GM18909 (cell line): Measurements from ENCODE around the gene GNAT2.

Experiments used
- ATAC-seq: cut with Tn5 transposase; IDR thresholded peaks from one replicate; pipeline ENCODE4 v1.9.1; 2021; ENCODE audit warnings: mild to moderate bottlenecking; ENCODE audit not compliant: unreplicated experiment, poor library complexity

Gene GNAT2

DNA sequence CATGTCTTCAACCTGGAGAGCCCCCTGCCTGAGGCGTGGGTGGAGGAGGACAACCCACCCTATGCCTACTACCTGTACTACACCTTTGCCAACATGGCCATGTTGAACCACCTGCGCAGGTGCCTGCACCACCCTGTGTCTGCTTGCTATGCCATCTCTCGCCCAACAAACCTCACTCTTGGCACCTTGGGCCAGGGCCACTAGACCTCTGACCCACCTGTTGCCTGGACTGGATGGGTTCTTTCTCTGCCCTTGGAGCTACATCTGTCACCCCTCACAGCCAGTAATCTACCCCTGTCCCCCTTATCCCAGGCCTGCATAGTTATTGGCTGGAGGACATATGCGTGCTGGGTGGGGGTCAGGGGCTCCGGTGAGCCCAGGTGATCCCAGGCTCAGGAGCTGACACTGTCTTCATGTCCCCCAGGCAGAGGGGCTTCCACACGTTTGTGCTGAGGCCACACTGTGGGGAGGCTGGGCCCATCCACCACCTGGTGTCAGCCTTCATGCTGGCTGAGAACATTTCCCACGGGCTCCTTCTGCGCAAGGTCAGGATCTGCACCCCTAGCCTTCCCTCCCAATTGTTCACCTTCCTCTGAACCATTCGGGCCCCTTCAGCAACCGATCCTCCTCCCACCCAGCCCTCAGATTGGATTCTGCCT lies 10.1 kb upstream of the GNAT2 start:
- ATAC-seq = no peak

DNA sequence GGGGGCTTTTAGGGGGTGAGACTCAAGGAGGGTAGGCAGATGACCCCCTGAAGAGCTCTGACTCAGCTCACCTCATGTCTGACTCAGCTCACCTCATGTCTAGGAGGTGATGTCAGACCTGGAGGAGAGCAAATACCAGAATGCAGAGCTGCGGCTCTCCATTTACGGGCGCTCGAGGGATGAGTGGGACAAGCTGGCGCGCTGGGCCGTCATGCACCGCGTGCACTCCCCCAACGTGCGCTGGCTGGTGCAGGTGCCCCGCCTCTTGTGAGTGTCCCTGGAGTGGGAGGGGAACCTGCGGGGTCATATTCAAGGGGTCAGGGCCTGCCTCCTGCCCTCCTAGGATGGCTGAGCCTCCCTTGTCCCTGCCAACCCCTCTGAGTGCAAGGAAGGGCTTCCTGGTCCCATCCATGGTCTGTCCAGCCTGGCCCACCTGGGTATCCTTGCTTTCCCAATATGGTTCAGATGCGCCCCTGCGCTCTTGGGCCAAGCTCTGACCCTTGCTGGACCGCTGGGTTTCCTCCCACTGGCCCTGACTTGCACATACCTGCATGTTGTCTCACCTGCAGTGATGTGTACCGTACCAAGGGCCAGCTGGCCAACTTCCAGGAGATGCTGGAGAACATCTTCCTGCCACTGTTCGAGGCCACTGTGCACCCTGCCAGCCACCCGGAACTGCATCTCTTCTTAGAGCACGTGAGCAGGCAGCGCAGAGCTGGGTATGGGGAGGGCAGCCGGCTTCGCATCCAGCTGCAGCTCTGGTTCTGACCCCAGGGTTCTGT lies 9.3 kb upstream of the GNAT2 start:
- no peak for ATAC-seq

DNA sequence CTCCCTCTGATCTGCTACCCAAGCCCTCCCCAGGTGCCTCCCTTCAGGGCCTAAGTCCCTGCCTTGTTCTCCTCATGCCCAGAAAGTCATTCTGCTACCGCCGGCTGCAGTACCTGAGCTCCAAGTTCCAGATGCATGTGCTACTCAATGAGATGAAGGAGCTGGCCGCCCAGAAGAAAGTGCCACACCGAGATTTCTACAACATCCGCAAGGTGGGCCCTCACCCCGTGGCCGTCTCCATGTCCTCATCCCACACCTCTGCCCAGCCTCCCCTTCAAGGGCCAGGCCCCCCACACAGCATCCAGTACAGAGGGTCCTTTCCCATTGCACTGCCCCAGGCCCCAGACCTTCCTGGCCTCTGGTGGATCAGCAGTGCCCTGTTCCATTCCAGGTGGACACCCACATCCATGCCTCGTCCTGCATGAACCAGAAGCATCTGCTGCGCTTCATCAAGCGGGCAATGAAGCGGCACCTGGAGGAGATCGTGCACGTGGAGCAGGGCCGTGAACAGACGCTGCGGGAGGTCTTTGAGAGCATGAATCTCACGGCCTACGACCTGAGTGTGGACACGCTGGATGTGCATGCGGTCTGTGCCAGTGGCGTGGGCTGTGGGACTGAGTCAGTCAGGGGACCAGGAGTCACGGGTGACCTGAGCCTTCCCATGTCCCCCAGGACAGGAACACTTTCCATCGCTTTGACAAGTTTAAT lies 8.4 kb upstream of the GNAT2 start:
- ATAC-seq = no peak

DNA sequence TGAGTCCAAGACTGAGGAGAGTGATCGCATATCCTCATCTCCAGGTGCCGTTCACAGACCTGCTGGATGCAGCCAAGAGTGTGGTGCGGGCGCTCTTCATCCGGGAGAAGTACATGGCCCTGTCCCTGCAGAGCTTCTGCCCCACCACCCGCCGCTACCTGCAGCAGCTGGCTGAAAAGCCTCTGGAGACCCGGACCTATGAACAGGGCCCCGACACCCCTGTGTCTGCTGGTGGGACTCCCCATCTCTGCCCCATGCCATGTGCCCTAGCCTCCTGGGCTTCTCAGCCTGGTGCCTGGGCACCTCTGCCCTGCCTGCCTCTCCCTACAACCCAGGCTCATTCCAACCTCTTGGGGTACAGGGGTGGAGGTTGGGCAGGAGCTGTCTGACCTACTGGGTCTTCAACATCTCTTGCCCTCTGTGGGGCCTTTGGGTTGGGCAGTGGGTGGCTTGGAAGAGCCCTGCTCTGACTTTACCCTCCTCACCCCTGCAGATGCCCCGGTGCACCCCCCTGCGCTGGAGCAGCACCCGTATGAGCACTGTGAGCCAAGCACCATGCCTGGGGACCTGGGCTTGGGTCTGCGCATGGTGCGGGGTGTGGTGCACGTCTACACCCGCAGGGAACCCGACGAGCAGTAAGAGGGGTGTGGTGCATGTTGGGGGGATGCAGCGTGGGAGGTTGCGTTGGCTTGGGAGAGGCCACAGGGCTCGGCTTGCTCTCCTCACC lies 7.4 kb upstream of the GNAT2 start:
- no peak for ATAC-seq

DNA sequence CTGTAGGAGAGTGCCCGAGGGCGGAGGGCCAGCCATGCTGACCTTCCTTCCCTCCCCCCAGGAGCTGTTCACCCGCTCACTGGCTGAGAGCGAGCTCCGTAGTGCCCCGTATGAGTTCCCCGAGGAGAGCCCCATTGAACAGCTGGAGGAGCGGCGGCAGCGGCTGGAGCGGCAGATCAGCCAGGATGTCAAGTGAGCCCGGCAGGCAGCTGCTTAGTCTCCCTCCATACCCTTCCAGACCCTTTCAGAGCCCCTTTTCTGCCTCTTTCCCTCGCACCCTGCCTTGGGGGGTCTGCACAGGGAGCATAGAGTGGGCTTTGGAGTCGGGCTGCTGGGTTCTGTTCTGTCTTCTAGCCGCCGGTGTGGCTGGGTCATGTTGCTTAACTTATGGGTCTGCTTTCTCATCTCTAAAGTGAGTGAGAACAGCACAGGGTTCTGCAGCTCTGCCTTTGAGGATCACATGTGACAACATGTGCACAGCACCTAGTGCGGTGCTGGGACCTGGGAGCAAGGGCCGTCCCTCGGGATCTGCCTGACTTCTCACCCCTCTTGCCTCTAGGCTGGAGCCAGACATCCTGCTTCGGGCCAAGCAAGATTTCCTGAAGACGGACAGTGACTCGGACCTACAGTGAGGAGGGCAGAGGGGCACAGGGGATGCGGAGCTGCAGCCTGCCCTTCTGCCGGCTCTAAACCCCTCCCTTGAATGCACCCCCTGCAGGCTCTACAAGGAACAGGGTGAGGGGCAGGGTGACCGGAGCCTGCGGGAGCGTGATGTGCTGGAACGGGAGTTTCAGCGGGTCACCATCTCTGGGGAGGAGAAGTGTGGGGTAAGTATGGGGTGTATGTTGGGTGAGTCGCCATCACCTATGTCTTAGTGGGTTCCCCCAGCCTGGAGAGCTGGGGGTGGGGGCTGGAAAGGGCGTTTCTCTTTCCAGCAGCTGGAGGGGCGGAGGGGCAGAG lies 6.5 kb upstream of the GNAT2 start:
- ATAC-seq = no peak

DNA sequence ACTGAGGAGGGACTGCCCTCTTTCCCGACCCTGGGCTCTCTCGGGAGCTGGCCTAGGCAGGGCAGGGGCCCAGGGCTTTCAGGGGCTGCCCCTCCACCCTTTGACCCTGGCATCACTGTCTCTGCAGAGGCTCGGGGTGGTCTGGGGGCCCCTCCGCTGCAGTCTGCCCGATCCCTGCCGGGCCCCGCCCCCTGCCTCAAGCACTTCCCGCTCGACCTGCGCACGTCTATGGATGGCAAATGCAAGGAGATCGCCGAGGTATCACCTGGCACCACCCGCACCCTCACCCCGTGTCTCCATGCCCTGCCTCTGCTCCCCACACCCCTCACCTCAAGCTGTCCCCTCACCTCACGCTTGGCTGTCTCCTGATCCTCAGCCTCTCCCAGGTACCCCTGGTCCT lies 5.8 kb upstream of the GNAT2 start:
- no peak for ATAC-seq

DNA sequence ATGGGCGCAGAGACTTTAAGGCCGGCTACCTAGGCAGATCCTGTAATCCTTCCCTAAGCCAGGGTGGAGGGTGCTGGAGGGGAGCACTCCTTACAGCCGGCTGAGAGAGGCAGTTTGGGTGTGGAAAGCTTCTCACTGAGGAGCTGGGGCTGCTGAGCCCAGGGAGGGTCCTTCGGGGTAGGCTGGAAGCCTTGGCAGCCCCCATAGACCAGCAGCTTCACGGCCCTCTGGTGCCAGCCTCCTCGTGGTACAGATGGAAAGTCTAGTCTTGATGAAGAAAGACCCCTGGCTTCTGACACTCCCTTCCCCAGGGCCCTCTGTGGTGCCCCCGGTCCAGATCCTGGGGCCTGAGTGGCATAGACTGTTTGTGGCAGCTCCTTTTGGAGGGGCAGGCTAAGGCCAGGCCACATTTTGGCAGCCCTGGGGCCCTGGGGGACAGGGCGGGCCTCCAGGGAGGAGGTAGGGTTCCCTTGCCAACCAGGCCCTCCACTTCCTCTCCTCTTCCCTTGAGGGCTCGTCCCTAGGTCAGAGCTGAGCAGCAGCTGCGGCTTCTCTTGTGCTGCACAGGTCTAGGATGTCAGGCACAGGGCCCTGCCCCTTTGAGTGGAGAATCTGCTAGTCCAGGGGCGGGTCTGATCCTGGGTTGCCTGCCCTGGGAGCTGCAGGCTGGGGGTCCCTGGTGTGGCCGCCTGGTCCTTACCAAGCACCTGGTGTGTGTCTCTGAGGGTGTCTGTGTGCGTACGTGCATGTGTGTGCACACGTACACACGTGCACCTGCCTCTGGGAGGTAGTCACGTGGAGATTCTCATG lies 5.0 kb upstream of the GNAT2 start:
- no peak for ATAC-seq

DNA sequence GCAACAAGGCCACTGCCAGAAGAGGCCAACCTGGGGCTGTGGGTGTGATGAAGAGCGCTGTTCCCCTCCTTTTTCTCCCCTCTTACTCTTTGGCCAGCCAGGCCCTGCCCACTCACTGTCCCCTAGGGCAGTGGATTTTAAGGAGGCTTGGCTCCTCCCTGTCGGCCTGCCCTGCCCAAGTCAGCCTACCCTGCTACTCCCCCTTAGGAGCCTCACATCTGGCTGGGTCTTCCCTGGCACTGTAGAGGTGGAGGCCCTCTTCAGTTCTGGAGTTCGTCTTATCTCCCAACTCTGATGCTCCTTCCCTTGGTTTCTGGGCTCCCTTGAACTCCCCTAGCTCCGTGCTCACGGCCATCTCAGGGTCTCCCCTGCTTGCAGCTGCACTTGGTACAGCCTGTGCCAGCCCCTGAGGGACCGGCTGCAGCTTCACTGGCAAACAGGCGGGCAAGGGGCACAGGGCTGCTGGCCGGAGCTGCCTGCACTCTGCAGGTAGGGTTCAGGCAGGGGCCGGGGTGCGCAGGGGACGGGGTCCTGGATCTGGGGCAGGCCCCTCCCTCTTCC lies 4.3 kb upstream of the GNAT2 start:
- ATAC-seq = no peak

DNA sequence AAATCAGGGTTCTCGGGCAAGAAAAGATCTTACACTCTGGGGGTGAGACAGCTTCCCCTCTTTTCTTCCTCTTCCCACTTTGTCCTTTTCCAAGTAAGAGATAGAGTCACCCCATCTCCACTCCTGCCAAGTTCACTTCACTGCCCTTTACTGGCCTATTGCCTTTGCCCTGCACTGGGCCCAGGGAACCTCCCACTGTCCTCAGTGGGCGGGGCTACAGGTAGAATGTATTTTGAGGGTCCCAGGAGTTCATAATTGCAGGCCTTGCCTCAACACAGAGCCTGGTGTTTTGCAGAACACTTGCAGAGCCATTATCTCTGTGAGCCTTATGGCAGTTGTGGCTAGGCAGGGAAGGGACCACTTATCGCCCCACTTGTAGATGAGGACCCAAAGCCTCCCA lies 3.5 kb upstream of the GNAT2 start:
- no peak for ATAC-seq

DNA sequence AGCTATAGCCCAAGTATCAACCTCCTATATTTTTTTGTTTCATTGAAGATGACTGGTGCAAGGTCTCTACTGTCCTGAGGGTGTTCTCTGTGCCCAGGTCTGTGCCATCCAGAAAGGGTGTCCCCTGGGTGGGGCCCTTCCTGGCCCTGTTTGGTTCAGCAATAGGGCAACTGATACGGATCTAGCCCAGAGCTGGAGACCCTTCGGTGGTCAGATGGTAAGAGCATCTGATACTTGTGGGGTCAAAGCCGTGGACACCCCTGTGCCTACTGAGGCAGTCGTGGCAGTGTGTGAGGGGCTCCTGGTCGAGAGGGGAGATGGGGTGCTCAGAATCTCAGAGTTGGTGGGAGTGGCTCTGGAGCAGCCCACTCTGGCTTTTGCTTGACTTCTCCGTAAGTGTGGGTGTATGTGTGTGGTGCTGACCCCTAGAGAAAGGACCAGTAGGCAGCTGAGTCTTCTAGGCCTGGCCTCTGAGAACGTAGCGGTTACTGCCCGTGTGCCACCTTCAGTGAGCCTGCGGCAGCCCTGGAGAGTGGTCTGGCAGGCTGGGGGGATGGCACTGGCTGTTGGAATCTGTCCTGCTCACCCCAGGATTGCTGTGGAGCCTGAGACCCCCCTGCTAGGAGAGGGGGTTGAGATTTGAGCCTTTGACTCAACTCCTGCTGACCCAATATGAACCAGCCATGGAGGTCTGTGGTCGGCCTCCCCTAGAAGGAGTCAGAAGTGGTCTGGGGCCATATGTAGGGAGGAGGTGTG lies 2.9 kb upstream of the GNAT2 start:
- no peak for ATAC-seq

DNA sequence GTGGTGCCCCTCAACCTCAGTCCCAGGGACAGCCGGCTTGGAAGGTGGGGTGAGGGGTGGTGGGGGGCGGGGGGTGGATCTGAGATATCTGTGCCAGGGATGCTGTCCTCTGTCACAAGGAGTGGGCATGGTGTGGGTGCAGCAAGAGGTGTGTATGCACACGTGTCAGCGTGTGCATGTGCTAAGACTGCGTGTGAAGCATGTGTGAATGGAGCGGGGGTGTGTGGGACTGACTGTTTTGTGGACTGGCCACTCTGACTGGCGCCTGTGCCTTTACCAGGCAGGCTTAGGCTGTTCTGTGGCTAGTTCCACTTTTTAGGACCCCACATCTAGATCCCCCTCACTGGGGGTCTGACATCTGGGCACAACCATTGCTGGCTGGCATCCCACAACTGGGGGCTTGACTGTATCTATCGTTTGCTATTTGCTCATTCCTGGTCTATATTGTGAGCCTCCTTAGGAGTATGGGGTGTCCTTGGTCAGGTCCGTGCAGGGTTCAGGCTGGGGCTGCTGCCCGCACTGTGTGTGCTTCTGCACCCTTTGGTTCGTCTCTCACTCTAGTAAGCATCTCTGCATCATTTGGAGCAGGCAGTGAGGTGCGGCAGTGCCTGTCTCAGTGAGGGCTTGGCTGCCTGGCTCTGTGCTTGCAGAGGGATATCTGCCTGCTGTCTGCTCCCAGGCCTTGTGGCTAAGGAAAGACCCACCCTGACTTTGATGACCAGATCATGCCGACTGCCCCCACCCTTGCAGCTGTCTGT lies 2.1 kb upstream of the GNAT2 start:
- no peak for ATAC-seq

DNA sequence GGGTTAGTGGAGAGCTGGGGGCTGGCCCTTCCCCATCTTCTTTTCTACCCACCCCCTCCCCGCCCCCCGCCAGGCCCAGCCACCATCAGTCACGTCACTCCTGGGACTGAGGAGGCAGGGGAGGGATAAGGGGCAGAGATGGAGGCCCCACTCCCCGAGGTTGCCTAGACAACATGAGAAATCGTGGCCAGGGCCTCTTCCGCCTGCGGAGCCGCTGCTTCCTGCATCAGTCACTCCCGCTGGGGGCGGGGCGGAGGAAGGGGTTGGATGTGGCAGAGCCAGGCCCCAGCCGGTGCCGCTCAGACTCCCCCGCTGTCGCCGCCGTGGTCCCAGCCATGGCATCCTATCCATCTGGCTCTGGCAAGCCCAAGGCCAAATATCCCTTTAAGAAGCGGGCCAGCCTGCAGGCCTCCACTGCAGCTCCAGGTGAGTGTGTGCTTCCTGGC lies 1.4 kb upstream of the GNAT2 start:
- peak; percentile 63 for ATAC-seq

DNA sequence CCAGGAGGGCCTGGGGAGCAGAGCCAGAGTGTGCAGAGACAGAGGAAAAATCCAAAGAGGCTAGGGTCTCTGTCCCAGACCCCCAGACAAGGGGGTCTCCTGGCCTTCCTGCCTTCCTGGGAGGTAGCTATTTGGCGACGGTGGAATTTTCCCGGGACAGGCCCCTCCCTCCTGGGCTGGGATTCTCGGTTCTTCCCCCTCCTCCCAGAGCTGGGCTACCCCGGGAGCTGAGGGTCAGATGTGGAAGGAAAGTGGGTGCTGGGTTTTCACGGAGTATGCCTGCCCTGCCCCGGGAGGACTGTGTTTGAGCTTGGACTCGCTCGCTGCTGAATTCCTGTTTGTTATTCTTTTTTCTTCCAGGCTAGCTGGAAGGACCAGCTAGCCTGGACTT lies 980 bp upstream of the GNAT2 start:
- no peak for ATAC-seq

DNA sequence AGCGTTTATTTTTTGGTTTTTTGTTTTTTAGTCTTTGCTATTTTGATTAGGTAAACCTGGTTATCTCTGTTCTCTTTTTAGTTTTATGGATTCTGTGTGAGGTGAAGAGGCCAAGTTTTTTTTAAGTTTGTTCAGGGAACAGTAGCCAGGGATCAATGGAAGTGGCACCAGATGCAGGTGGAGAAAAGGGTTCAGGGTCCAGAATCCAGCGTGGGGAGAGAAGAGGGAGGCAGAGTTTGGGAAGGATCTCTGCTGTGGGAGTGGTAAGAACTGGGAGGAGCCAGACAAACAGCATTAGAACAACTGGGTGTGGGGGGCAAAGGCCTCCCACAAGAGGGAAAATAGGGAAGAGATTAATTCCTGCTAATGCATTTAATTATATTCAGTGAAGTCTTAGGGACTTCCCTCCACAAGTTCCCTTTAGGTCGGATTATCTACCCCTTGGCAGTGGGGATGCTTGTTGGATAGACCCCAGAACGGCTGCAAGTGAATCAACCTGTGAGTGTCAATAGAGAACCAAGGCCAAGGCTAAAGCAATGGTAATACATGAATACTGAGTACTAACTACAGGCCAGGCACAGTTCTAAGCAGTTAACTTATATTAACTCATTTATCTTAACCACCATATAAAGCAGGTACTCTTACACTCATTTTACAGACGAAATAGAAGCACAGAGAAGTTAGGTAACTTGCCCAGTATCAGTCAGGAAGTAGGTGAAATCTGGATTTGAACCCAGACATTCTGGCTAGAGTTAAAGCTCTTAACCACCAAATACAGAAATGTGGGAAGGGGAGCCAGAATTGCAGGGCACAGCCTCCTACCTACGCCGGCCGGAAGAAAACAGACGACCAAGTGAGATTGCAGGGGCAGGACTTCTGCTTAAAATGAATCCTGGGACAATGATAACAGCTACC lies 498 bp downstream of the GNAT2 start:
- ATAC-seq = no peak

DNA sequence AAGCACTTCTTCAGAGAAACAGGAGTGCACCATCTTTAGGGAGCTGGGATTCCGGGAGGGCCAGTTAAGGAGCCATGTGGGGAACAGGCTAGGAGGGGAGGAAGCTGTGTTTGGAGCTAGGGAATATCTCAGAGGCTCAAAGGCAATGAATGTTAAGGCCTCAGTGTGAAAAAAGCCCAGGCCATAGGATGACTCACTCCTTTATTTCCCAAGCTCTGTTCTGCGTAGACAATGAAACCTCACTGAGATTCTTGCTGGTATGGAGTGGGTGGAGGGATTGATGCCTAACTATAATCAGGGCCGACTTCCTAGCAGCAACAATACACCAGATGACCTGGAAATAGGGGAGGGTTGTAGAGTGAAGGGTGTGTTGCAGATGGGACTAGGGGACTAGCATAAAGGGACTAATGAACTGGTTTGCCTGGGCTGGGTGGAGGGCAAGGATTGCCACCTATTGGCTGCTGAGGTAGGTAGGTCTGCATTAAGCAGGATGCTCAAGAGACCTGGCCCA lies 2.1 kb downstream of the GNAT2 start:
- ATAC-seq = no peak

DNA sequence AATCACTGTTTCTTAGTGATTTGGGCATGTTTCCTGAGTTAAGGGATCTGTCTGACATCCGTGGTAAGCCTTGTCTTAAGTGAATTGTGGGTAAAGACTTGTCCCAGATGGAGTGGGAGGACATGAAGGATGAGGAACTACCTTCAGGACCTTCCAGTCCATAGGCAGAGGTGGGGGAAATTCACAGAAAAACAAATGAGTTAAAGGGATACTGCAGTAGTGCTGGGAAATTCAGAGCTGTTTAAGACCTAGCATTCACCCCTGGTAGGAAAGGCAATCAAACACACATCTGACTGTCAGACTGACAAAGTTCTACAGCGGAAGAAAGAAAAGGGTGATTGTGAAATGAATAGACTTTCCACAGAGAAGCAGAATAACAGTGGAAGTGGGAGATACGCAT lies 3.0 kb downstream of the GNAT2 start:
- ATAC-seq = no peak
